Adrenal gland (tissue), 12 donors: Measurements from ENCODE around the gene TDRD9. TPM values are rescaled to one million over a fixed set of nuclear protein-coding genes. Genes with fewer than 3 reads are reported as not detected.

Source experiments
- DNase-seq, 7 donors: peaks; one replicate each; pipeline ENCODE4 v3.0.0-alpha.2; 2019 to 2020
- H3K27ac ChIP-seq, 5 donors: fragments of 200-600 bp; sonication (generic) in 4 of 5; 1 replicate in 3 of 5; 2 replicates in 2 of 5; pipeline versions ENCODE4 v1.5.1 to v1.8.0; 2016 to 2020; ENCODE audit warnings: mild to moderate bottlenecking in 1 of 5
- H3K27me3 ChIP-seq: fragments of 200-600 bp; 2 replicates; pipeline ENCODE4 v1.8.0; 2021
- H3K36me3 ChIP-seq, 2 donors: fragments of 200-600 bp; replicated peaks in 1 of 2; 1 replicate in 1 of 2; 2 replicates in 1 of 2; pipeline versions ENCODE4 v1.5.1 to v1.8.0; 2018 to 2022
- H3K4me1 ChIP-seq, 2 donors: fragments of 200-600 bp; replicated peaks in 1 of 2; 1 replicate in 1 of 2; 2 replicates in 1 of 2; pipeline versions ENCODE4 v1.5.1 to v1.8.0; 2018 to 2021
- H3K4me3 ChIP-seq, 4 donors: fragments of 200-600 bp; sonication (generic) in 3 of 4; one replicate each; pipeline ENCODE4 v1.5.1; 2016 to 2018
- H3K9me3 ChIP-seq, 3 donors: fragments of 200-600 bp; sonication (generic) in 1 of 3; replicated peaks in 1 of 3; 1 replicate in 2 of 3; 2 replicates in 1 of 3; pipeline versions ENCODE4 v1.5.1 to v1.8.0; 2016 to 2021
- CTCF ChIP-seq, 6 experiments: fragments of 450-650 bp in 4 of 6; fragments of 200-600 bp in 2 of 6; sonication (generic) in 1 of 6; IDR thresholded peaks; 1 replicate in 5 of 6; 2 replicates in 1 of 6; pipeline versions ENCODE4 v1.5.1 to v1.8.0; 2016 to 2021; ENCODE audit warnings: antibody characterized with exemption in 6 of 6, mild to moderate bottlenecking in 2 of 6, moderate library complexity in 1 of 6
- POLR2A ChIP-seq, 2 donors: fragments of 450-650 bp; IDR thresholded peaks; one replicate each; pipeline ENCODE4 v1.6.1; 2017; ENCODE audit warnings: antibody characterized with exemption in 2 of 2, mild to moderate bottlenecking in 2 of 2, moderate library complexity in 1 of 2
- WGBS, 4 donors: extraction: QIAGEN DNeasy Blood & Tissue Kit in 2 of 4; methylation state at CpG; one replicate each; pipeline versions ENCODE4 v1.1.5 to v1.1.7; 2013 to 2017; 5-methylcytosine and 5-hydroxymethylcytosine counted together
- intact Hi-C, 2 donors: fragments of 100-400 bp; cut with DNase I; formaldehyde crosslinking; loops; one replicate each; pipeline versions ENCODE4 v1.14.1 to v1.15.0; 2022 to 2023
- polyA plus RNA-seq, 3 donors: library from polyadenylated mRNA; stranded (reverse); fragments of 200-250 nt in 2 of 3; fragments of 350-450 nt in 1 of 3; fragmentation: Illumina TruSeq in 1 of 3; extraction: RNeasy Lipid Tissue Mini Kit (QIAGEN cat#74804) in 1 of 3; gene quantifications; one replicate each; pipeline ENCODE4 v1.2.3, GENCODE V29; 2013 to 2014
- total RNA-seq, 9 donors: library from RNA; depleted of rRNA in 4 of 9; stranded (reverse); fragments of >200 nt in 4 of 9; fragments of 120-200 nt in 1 of 9; fragmentation: NEBNext Ultra II Directional in 1 of 9; extraction: Animal tissue kit (Norgen Biotek cat#: 25700) in 1 of 9; gene quantifications; one replicate each; pipeline versions ENCODE4 v1.1.0 to v1.2.4, GENCODE V29; 2013 to 2023
- donor health status: healthy with polysubstance abuse.
- donor health status: Bipolar disorder and iron deficiency.
- donor health status: DM: yes; HTN: yes; CAD: no.
- donor health status: DM: no; HTN: no; CAD: no.
- donor health status: DM: no; HTN: no; CAD: no.
- donor health status: DM: yes; HTN: yes; CAD: no.

The TDRD9 gene
- total and polyA plus RNA-seq, 12 donors, result 0.06 to 7.8 (median 3.0) TPM

DNA sequence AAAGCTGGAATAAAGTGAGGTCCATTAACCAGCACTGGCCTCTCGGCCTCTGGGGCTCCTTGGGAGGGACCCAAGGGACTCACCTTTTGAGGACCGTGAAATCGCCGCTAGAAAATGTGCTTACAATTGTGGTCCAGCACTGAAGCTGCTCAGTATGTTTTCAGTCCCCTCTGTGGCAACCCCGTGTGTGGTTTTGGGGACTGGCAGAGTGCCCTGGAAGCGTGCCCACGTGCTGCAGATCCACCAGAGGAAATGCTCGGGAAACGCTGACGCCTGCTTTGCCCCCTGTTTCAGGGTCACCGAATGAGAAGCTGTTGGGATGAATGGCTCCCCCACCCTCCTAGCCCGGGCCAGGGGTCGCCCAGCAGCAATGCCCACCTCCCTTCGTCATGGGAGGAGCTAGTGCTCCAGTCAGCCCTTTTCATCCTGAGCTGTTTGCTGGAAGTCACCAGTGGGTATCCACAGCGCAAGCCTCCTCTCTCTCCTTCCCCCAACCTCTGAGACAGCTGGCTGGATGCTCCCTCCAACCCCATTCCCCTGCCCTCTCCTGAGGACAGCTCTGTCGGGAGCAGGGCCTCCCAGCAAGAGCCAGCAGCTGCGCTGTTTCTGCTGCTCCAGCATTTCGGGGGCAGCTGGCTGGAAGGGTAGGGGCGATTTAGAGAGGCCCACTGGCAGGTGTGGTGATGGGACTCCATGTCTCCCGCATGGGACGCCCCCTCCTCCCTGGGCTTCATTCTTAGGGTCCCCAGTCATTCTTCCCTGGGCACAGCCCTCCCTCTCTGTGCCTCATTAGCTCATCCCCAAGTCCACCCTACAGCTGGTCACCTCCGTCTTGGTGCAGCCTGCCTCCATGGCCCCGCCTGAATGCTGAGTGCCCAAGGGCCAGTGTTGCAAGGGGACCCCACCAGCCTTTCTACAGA is 47.6 kb upstream of the TDRD9 start:
- TF ChIP-seq CTCF (IDR thresholded peaks at IDR 0.05), result no peak
- no peak for TF ChIP-seq POLR2A (IDR thresholded peaks at IDR 0.05)
- intact Hi-C loops, result no loop called here
- no peaks in the 10 kb centered on the region for H3K36me3 ChIP-seq
- no peaks in the 10 kb centered on the region for H3K27me3 ChIP-seq
- peak overlapping the region in 4 of 5 donors; percentile 61 to 89 (median 80) for H3K27ac ChIP-seq
- no peaks in the 10 kb centered on the region for H3K9me3 ChIP-seq
- H3K4me3 ChIP-seq, result peak overlapping the region in 1 of 4 donors; percentile 39
- WGBS, 4 donors, result 17 to 27% (median 20%) methylated on average over 11 to 23 of the region's 23 CpGs
- peak; percentile 73 to 89 (median 87) for DNase-seq
- H3K4me1 ChIP-seq, result peaks cover 26 to 35% of the 10 kb centered on the region in 2 donors

DNA sequence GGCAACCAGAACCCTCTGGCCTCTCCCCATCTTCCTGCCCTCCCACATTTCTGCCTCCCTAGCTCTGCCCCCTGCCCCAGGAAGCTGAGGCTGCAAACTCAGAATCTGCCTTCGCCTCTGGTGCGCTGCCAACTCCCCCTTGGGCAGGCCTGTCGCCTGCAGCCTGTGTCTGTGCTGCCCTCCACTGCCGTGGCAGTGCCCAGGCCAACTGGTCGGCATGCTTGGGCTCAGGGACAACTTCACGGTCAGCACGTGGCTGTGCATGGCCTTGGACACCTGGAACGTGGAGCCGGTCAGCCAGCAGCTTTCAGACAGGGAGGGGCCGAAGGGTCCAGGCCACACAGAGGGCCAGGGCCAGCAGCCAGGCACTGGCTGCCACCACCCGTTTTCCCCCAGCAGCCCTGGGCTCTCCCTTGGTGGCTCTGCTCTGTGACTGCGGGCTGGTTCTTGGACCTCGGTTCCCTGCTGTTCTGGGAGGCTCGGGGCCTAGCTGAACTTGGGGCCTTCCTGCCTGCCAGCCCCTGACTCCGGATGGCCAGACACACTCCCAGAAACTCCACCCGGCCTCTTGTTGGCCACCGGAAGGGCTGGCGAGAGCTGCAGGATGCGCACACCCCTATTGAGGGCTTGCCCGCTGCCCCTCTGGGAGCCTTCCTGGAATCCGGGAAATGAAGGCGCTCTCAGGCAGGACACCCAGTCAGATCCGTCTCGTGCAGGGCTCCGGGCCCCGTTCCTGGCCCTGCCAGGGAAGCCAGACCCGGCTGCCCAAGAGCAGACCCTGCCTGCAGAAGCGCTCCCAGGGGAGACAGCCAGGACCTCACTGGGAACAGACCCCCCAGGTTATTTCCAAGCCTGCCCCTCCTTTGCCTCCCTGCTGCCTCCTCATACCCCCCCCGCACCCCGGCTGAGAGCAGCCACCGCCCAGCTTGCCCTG is 46.7 kb upstream of the TDRD9 start:
- no peak overlapping the region for H3K4me3 ChIP-seq
- H3K36me3 ChIP-seq, result no peaks in the 10 kb centered on the region
- H3K4me1 ChIP-seq, result peaks cover 26 to 35% of the 10 kb centered on the region in 2 donors
- WGBS, 4 donors, result 55 to 73% (median 64%) methylated on average over 8 to 31 of the region's 31 CpGs
- no peaks in the 10 kb centered on the region for H3K9me3 ChIP-seq
- H3K27me3 ChIP-seq, result no peaks in the 10 kb centered on the region
- H3K27ac ChIP-seq, result peak overlapping the region in 4 of 5 donors; percentile 61 to 89 (median 80)
- DNase-seq, result peak; percentile 43 to 72 (median 59)
- TF ChIP-seq CTCF (IDR thresholded peaks at IDR 0.05), result peak in 1 of 6 experiments; percentile 9
- no peak for TF ChIP-seq POLR2A (IDR thresholded peaks at IDR 0.05)
- intact Hi-C loops, result no loop called here

DNA sequence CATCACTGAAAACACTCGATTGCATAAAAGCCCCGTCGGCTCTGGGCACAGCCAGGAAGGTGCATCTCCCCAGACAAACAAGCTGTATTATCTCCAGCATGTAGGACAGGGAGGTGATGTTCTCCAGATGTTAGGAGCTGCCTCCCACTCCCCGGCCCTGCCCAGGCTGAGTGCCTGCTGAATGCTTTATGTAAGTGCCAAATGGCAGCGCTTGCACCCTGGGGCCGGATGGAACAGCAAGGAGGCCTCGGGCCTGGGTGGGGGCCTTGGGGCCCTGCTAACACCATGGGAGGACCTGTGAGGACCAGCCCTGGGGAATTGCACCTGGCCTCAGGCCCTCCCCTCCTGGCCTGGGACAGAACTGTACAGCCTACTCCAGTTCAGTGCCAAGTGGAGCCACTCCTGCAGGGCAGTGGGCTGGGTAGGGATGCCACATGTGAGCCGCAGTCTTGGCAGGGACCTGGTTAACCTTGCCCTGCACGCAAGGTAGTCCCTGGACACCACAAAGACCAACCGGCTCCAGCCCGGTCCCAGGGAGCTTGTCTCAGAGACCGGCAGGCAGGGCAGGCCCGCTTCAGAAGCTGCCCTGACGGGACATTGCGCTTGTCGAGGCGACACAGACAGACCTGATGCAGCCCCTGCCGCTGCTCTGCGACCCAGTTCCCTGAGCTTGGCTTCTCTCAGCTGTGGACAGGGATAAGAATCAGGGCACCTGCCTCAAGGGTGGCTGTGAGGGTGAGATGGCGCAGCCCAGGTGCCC is 45.6 kb upstream of the TDRD9 start:
- intact Hi-C loops, result no loop called here
- Histone ChIP-seq H3K9me3 (no peaks in the 10 kb centered on the region), H3K4me3 (no peak overlapping the region), H3K27ac (peak overlapping the region in 1 of 5 donors; percentile 89), H3K27me3 (no peaks in the 10 kb centered on the region), H3K4me1 (peaks cover 26 to 35% of the 10 kb centered on the region in 2 donors), H3K36me3 (no peaks in the 10 kb centered on the region)
- TF ChIP-seq CTCF (IDR thresholded peaks at IDR 0.05), result no peak
- TF ChIP-seq POLR2A (IDR thresholded peaks at IDR 0.05), result no peak
- 86 to 92% (median 87%) methylated on average over 9 to 20 of the region's 20 CpGs for WGBS, 4 donors
- DNase-seq, result no peak
